ENCODE data around the gene BRINP2. TPM values are rescaled to one million over a fixed set of nuclear protein-coding genes. Genes with fewer than 3 reads are reported as not detected.

Gene BRINP2
- total RNA-seq, 2 experiments from 2014 or later, result not detected

DNA sequence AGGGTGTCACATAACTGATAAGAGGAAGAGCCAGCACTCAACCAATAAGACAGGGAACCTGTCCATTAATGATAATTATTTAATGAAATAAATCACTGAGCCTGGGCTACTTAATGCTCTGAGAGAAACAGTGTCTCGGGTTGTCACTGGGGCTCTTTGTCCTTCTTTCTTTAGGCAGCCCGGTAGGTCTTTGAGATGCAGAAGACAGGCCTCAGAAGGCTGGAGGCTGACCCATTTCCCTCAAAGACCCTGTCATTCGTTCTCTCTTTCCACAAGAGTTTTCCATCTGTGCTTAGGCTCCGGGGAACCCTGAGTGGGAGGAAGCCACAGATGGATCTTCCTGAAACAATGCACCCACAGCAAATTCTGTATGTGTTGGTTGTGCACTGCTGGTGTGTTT, 68.2 kb downstream of the BRINP2 start:
- no peaks in the 10 kb centered on the region for H3K27me3 Mint-ChIP-seq
- intact Hi-C loops (cut with micrococcal nuclease), result no loop called here
- no peak for DNase-seq
- H3K4me3 Mint-ChIP-seq, result no peak overlapping the region
- H3K9me3 Mint-ChIP-seq, result peaks cover 7% of the 10 kb centered on the region
- H3K4me1 Mint-ChIP-seq (ENCODE audit: low read depth), result no peaks in the 10 kb centered on the region
- CTCF ChIA-PET, result no interaction called here
- H3K36me3 Mint-ChIP-seq, result no peaks in the 10 kb centered on the region
- POLR2A ChIA-PET, result no interaction called here
- no peak overlapping the region for H3K27ac Mint-ChIP-seq

DNA sequence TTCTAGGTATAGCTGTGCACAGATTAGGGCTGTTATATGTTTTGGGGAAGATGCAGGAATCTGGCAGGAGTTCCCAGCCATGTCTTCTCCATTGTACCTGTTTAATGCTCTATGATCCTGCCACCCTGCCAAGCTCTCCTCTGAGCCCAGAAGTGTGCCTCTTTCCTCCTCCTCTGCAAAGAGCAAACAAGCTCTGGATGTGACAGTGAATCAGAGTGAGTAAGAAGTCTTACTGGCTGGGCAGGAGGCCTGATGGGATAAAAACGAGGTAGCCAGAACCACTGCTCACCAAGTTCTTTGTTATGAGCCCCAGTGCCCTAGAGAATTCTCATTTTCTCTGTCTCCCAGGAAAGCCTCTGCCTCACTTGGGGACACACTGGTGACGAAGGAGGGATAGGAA, 69.0 kb downstream of the BRINP2 start:
- ChIA-PET CTCF (no interaction called here), POLR2A (no interaction called here)
- no peaks in the 10 kb centered on the region for H3K27me3 Mint-ChIP-seq
- H3K4me1 Mint-ChIP-seq (ENCODE audit: low read depth), result no peaks in the 10 kb centered on the region
- H3K9me3 Mint-ChIP-seq, result peaks cover 7% of the 10 kb centered on the region
- intact Hi-C loops (cut with micrococcal nuclease), result no loop called here
- H3K36me3 Mint-ChIP-seq, result no peaks in the 10 kb centered on the region
- no peak overlapping the region for H3K4me3 Mint-ChIP-seq
- H3K27ac Mint-ChIP-seq, result no peak overlapping the region
- no peak for DNase-seq

DNA sequence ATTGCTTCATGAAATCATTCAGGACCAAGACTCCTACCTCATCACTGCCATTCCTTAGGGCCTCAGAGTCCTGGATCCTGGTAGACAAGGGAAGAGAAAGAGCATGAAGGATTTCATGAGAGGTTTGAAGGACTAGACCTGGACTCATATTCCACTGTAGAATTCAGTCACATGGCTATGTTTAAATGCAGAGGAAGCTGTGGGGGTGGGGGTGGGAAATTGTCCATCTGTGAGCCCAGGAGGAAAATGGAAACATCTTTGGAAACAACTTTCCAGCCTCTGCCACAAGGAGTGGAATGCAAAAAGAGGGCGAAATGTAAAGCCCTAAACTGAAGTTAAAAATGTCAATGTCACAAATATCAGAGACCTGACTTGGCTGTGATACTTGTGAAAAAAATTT, 73.0 kb downstream of the BRINP2 start:
- Mint-ChIP-seq H3K9me3 (peaks cover 7% of the 10 kb centered on the region), H3K36me3 (no peaks in the 10 kb centered on the region), H3K27me3 (no peaks in the 10 kb centered on the region), H3K27ac (no peak overlapping the region), H3K4me3 (no peak overlapping the region), H3K4me1 (ENCODE audit: low read depth) (no peaks in the 10 kb centered on the region)
- DNase-seq, result no peak
- CTCF ChIA-PET, result no interaction called here
- intact Hi-C loops (cut with micrococcal nuclease), result no loop called here
- POLR2A ChIA-PET, result no interaction called here

DNA sequence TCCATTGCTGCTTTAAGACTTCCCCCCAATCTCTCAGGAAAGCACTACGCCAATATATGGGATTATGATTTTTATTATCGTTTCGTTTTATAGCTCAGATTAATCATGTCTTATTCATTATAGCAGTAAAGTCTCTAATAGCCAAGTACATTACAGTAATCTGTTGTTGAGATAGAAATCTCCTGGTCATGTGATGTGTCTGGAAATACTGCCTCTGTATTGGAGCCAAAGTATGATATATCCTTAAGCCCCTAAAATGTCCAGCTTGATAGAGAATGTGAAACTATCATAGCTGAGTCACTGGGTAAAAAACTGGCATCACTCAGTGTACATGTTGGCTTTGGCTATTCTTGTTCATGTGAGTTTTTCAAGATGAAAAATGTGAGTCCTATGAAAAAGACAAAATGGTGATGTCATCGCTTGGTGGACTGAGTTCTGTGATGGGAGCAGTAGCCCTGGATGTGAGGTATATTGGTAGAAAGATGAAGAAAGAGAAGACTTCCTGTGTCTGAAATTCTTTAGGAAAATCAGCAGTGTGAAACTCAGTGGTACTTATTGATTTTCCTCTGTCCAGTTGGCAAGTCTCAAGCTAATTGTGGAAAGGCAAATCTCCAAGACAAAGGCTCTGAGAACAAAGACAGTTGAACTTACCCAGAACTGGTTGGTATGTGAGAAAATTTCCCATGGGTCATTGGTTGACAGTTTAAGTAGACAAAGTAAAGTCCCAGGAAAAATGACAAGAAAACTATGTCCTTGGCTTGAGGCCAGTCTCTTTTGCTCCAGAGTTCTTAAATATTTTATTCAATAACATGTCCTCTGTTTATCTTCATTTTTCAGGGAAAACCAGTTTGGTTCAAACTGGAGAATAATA, 76.2 kb downstream of the BRINP2 start:
- peaks cover 7% of the 10 kb centered on the region for H3K9me3 Mint-ChIP-seq
- intact Hi-C loops (cut with micrococcal nuclease), result no loop called here
- no peak for DNase-seq
- no peak overlapping the region for H3K4me3 Mint-ChIP-seq
- ChIA-PET CTCF (no interaction called here), POLR2A (no interaction called here)
- no peak overlapping the region for H3K27ac Mint-ChIP-seq
- H3K27me3 Mint-ChIP-seq, result no peaks in the 10 kb centered on the region
- no peaks in the 10 kb centered on the region for H3K36me3 Mint-ChIP-seq
- no peaks in the 10 kb centered on the region for H3K4me1 Mint-ChIP-seq (ENCODE audit: low read depth)

DNA sequence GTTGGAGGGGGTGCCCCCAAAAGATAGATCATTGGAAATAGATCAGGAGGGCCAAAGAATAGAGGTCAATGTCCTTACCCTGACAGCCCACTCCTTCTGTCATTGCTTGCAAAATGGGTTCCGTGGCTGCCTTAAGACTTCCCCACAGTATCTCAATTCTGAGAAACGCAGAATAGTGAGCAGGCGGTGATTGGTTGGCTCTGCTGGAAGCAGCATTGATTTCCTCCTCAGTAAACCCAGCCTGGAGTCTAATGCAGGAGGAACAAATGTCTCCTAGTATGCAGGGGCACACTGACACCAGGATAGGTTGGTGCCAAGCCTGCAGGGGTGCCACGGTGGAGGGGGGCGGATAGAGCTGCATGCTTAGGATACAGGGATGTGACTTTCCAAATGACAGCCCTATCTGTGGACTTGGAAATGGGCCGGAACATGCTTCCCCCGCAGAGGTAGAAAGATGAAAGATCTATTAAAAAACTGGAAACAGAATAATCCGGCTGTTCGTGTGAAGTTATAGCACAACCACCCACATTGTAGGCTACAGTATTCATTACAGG, 76.9 kb downstream of the BRINP2 start:
- H3K27ac Mint-ChIP-seq, result no peak overlapping the region
- no peaks in the 10 kb centered on the region for H3K4me1 Mint-ChIP-seq (ENCODE audit: low read depth)
- no peaks in the 10 kb centered on the region for H3K27me3 Mint-ChIP-seq
- H3K9me3 Mint-ChIP-seq, result no peaks in the 10 kb centered on the region
- intact Hi-C loops (cut with micrococcal nuclease), result no loop called here
- H3K36me3 Mint-ChIP-seq, result no peaks in the 10 kb centered on the region
- ChIA-PET POLR2A (no interaction called here), CTCF (no interaction called here)
- DNase-seq, result no peak
- no peak overlapping the region for H3K4me3 Mint-ChIP-seq

DNA sequence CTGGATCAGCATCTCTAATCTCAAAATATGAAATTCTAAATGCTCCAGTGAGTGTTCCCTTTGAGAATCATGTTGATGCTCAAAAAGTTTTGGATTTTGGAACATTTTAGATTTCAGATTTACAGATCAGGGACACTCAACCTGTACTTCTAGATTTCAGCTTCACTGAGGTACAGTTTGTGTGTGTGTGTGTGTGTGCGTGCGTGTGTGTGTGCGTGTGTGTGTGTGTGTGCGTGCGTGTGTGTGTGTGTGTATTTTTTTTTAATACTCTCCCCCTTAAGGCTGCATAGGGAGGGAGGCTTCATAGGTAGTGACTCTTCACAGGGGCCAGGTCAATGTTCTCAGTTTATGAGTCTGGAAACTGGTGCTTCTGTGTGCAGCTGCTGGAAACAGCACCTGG, 77.5 kb downstream of the BRINP2 start:
- ChIA-PET POLR2A (no interaction called here), CTCF (no interaction called here)
- no peak overlapping the region for H3K27ac Mint-ChIP-seq
- no peak for DNase-seq
- H3K4me3 Mint-ChIP-seq, result no peak overlapping the region
- H3K36me3 Mint-ChIP-seq, result no peaks in the 10 kb centered on the region
- no peaks in the 10 kb centered on the region for H3K4me1 Mint-ChIP-seq (ENCODE audit: low read depth)
- H3K27me3 Mint-ChIP-seq, result no peaks in the 10 kb centered on the region
- intact Hi-C loops (cut with micrococcal nuclease), result no loop called here
- H3K9me3 Mint-ChIP-seq, result no peaks in the 10 kb centered on the region

DNA sequence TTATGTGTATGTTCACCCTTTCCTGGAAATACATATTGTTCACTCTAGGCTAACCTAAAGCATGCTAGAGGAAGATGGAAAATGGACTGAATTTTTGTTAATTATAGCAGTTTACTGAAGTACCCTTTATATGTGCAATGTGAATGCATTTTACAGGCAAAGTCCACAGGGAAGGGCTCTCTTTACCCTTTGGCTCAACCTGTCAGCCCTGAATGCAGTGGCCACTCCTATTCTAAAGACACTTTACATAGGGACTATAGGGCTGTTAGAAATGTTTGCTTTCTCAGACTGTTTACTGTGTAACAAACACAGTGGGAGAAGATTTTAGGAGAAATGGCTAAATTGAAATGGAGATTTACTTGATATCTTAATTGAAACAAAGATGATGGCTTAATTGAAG, 78.5 kb downstream of the BRINP2 start:
- H3K27me3 Mint-ChIP-seq, result no peaks in the 10 kb centered on the region
- H3K36me3 Mint-ChIP-seq, result no peaks in the 10 kb centered on the region
- ChIA-PET CTCF (no interaction called here), POLR2A (no interaction called here)
- no peaks in the 10 kb centered on the region for H3K9me3 Mint-ChIP-seq
- no peaks in the 10 kb centered on the region for H3K4me1 Mint-ChIP-seq (ENCODE audit: low read depth)
- intact Hi-C loops (cut with micrococcal nuclease), result no loop called here
- no peak for DNase-seq
- H3K27ac Mint-ChIP-seq, result no peak overlapping the region
- H3K4me3 Mint-ChIP-seq, result no peak overlapping the region

DNA sequence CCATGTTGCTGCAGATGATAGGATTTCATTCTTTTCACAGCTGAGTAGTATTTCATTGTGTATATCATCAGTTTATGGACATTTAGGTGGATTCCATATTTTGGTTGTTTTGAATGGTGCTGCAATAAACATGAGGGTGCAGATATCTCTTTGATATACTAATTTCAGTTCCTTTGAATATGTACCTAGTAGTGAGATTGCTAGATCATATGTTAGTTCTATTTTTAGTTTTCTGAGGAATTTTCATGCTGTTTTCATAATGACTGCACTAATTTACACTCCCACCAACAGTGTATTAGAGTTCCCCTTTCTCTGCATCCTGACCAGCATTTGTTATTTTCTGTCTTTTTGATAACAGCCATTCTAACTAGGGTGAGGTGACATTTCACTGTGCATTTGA, 82.1 kb downstream of the BRINP2 start:
- Mint-ChIP-seq H3K4me1 (ENCODE audit: low read depth) (no peaks in the 10 kb centered on the region), H3K27me3 (no peaks in the 10 kb centered on the region), H3K4me3 (no peak overlapping the region), H3K36me3 (no peaks in the 10 kb centered on the region), H3K9me3 (no peaks in the 10 kb centered on the region), H3K27ac (no peak overlapping the region)
- ChIA-PET POLR2A (no interaction called here), CTCF (no interaction called here)
- no peak for DNase-seq
- intact Hi-C loops (cut with micrococcal nuclease), result no loop called here

DNA sequence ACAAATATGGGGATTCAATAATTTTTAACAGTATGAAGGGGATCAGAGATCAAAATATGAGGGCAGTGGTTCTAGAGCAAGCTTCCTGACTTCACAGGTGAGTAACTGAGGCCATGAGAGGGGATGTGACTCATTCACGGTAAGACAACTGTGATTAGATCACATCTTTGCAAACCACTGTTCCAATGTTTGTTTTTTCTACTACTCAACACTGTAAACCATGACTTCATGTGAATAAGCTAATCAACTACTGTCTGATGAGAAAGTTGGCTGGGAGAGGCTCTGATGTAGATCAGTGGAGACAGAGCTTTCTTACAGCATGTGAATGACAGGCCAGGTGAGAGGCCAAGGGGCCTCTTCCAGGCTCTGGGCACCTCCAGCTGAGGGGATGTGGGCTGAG, 84.7 kb downstream of the BRINP2 start:
- no peaks in the 10 kb centered on the region for H3K9me3 Mint-ChIP-seq
- no peaks in the 10 kb centered on the region for H3K27me3 Mint-ChIP-seq
- intact Hi-C loops (cut with micrococcal nuclease), result no loop called here
- no peak overlapping the region for H3K27ac Mint-ChIP-seq
- no peaks in the 10 kb centered on the region for H3K36me3 Mint-ChIP-seq
- CTCF ChIA-PET, result no interaction called here
- H3K4me1 Mint-ChIP-seq (ENCODE audit: low read depth), result no peaks in the 10 kb centered on the region
- H3K4me3 Mint-ChIP-seq, result no peak overlapping the region
- POLR2A ChIA-PET, result no interaction called here
- DNase-seq, result no peak

DNA sequence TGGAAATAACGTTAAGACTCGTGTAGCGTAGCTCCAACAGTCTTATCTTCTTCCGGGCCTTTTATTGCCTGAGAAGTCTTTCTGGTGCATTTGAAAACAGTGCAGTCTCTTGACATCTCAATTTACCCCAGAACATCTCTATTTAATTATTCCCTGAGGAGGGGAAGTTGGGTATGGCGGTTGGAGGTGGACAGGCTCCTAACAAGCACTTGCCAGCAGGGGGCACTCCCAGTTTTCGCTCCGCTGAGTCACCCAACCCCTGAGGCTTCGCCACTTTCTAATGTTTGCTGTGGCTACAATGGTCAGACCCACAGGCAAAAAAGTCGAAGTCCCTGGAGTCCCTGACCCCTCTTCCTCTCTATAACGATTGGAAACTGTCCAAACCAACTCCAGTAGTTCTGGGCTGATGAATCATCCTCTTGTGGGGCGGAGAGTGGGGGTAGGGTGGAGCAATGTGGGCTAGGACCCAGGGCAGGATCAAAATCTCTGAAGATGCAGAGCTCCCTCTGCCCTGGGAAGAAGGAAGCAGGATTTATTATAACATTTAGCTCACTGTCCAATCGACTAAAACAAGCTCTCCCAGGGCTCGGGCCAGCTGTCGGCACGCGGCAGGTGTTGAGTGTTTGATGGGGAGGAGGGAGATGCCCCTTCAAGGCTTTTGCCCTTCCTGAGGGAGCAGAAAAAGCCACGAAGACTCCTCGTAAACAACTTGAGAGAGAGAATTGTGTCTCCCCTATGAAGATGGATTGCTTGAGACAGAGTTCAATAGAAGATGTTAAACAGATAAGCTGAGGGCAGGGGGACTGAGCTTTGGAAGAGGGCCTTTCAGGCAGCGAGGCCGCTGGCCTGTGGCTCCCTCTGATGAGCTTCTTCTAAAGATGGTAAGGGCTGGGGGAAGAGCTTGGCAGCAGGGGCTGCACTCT, 85.7 kb downstream of the BRINP2 start:
- ChIA-PET CTCF (no interaction called here), POLR2A (no interaction called here)
- Mint-ChIP-seq H3K4me3 (no peak overlapping the region), H3K9me3 (no peaks in the 10 kb centered on the region), H3K27ac (no peak overlapping the region), H3K36me3 (no peaks in the 10 kb centered on the region), H3K4me1 (ENCODE audit: low read depth) (no peaks in the 10 kb centered on the region), H3K27me3 (no peaks in the 10 kb centered on the region)
- peak; percentile 16 for DNase-seq
- intact Hi-C loops (cut with micrococcal nuclease), result no loop called here

DNA sequence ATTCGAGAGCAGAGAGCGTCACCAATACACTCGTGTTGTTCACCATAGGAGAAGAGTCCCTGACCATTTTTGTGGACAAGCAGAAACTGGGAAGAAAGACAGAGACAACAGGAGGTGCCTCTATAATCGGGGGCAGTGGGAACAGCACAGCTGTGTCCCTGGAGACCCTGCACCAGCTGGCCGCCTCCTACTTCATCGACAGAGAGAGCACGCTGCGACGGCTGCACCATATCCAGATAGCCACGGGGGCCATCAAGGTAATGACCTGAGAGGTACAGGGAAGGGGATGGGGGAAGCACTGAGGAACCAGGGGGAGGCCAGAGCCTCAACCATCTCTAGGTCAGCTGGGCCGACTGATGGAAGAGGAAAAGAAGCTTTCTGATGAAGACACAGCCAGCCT, 86.4 kb downstream of the BRINP2 start:
- Mint-ChIP-seq H3K36me3 (no peaks in the 10 kb centered on the region), H3K4me3 (no peak overlapping the region), H3K4me1 (ENCODE audit: low read depth) (no peaks in the 10 kb centered on the region), H3K9me3 (no peaks in the 10 kb centered on the region), H3K27ac (no peak overlapping the region), H3K27me3 (no peaks in the 10 kb centered on the region)
- no peak for DNase-seq
- intact Hi-C loops (cut with micrococcal nuclease), result no loop called here
- ChIA-PET POLR2A (no interaction called here), CTCF (no interaction called here)

DNA sequence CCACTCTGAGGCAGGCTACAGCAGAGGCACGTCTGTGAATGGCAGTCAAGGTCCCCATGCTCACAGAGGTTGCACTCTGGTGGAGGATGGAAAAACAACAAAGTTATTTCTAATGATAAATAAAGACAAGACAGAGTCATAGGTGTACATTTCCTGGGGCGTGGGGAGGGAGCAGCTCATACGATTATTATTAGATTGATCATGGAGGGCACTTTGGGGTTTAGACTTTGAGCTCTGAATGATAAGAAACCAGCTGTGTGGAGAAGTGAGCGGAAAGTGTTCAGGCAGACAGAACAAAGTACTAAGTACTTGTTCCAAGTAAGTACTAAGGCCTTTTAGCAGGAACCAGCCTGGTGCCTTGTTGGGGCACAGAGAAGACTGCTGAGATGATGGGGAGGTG, 86.8 kb downstream of the BRINP2 start:
- no peaks in the 10 kb centered on the region for H3K36me3 Mint-ChIP-seq
- intact Hi-C loops (cut with micrococcal nuclease), result no loop called here
- POLR2A ChIA-PET, result no interaction called here

DNA sequence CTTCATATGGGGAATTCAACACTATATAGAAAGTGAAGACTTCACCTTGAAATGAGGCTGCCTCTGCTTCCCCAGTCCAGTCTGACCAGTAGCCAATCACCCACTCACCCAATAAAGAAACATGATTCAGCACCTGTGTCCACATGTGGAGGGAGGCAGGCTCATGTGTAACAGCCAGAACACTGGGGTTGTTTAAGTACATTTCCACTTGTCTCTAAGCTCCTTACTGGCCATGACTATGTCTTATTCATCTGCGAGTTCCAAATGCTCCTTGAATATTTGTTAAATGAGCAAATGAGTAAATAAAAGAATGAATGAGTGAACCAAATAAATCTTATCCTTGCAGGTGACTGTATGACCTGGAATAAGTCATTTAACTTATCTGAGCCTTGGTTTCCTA, 100.1 kb downstream of the BRINP2 start:
- peaks cover 2% of the 10 kb centered on the region for H3K9me3 Mint-ChIP-seq
- no peaks in the 10 kb centered on the region for H3K27me3 Mint-ChIP-seq
- ChIA-PET POLR2A (no interaction called here), CTCF (no interaction called here)
- DNase-seq, result no peak
- H3K4me1 Mint-ChIP-seq (ENCODE audit: low read depth), result no peaks in the 10 kb centered on the region
- intact Hi-C loops (cut with micrococcal nuclease), result no loop called here
- no peaks in the 10 kb centered on the region for H3K36me3 Mint-ChIP-seq
- H3K4me3 Mint-ChIP-seq, result no peak overlapping the region
- H3K27ac Mint-ChIP-seq, result no peak overlapping the region

More for the DNA sequence above, 86.8 kb downstream of the BRINP2 start:
- Mint-ChIP-seq H3K9me3 (no peaks in the 10 kb centered on the region), H3K27ac (no peak overlapping the region), H3K27me3 (no peaks in the 10 kb centered on the region), H3K4me1 (ENCODE audit: low read depth) (no peaks in the 10 kb centered on the region), H3K4me3 (no peak overlapping the region)
- no peak for DNase-seq
- CTCF ChIA-PET, result no interaction called here
